Measurements from ENCODE around the gene ZDHHC17.

Gene ZDHHC17

DNA sequence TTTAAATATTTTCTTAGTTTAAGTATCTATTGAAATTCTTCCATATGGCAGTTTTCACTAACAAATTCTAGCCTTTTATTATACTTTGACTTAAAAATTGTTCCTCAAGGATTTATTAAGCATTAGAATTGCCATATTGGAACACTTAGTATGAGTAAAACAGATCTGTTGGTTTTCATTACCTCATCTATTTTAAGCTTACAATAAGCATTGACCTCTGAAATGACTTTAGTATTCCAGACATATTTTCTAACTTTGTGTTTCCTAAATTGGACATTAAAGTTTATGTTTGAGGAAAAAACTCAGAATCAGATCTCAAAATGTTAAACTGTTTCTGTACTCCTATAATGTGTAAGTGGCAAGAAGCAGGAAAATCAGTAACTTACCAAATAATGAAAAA lies 66.5 kb downstream of the ZDHHC17 start:
- no peak for DNase-seq

- DNase-seq, result no peak
Observed at GRCh38 chr12:76836633-76837032, 72.7 kb downstream of the ZDHHC17 start.

- DNase-seq, result no peak
Observed at GRCh38 chr12:76847260-76847659, 83.3 kb downstream of the ZDHHC17 start.

DNA sequence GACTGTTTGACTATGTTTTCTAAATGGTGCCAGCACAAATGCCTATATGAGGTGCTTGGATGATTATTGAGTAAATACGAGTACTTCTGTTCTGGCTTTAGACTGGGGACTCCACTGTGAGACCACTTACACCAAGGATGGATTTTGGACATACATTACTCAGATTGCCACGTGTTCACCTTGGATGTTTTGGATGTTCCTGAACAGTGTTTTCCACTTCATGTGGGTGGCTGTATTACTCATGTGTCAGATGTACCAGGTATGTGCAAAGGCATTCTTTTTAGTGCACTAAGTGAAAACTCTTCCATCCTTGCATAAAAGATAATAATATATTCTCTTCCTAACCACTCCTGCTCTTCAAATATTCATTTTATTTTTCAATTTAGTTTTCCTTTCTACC lies 84.2 kb downstream of the ZDHHC17 start:
- no peak for DNase-seq

- no peak for DNase-seq
Observed at GRCh38 chr12:76852106-76852505, 88.2 kb downstream of the ZDHHC17 start.

DNA sequence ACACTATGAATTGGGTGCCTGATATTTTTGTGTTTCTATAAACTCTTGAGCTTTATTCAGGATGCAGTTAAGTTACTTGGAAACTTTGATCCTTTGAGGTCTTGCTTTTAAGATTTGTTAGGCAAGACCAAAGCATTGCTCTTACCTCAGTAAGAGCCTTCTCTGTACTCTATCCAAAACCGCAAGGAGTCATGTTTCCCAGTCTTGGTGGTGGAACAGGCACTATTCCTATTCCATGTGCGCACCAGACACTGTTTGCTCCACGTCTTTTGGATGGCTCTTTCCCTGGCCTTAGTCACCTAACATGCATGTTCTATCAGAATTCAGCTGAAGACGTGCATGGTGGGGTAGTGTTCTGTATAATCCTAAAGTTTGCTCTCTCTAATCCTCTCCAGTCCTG lies 91.4 kb downstream of the ZDHHC17 start:
- DNase-seq, result no peak

DNA sequence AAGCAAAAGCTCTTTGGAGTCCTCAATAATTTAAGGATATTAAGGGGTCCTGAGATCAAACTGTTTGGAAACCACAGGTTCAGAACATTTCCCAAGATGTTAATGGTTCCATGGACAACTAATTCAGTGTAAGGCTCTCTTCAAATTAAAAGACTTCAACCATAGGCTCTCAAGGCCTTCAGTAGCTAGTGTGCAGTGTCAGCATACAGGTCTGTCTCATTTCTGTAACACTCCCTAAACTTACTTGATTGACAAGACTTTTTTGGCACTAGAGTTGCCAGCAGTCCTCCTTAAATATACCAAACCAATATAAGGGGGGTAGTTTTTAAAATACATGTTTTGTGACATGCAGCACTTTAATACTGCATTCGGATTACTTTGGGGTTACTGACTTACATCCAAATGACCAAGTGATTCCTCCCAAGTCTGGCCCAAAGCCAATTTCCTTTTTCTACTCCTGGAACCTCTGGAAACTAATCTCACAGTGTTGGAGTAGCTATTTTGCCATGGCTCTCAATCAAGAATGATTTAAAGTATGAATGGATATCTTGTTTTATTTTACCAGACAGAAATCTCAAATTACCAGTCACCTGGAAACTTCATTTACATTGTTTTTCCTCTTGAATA lies 92.2 kb downstream of the ZDHHC17 start:
- no peak for DNase-seq

DNA sequence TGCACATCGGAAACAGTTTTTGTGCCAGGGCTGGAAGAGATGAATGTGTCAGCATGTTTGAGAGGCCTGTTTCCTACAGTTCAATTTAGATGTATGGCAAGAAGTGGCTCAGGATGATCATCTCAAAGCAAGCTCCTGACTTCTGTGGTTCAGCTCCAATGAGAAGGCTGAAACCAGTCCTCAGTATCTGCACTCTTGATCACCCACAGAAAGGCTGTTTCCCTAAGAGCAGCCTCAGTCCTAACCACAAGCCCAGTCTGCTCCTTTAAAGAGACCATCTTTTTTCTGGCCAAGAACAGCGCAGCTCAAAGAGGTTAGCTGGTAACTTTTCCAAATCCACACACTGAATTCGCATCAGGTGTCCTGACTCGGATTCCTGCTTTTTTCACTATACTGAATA lies 95.7 kb downstream of the ZDHHC17 start:
- DNase-seq, result peak; percentile 4

DNA sequence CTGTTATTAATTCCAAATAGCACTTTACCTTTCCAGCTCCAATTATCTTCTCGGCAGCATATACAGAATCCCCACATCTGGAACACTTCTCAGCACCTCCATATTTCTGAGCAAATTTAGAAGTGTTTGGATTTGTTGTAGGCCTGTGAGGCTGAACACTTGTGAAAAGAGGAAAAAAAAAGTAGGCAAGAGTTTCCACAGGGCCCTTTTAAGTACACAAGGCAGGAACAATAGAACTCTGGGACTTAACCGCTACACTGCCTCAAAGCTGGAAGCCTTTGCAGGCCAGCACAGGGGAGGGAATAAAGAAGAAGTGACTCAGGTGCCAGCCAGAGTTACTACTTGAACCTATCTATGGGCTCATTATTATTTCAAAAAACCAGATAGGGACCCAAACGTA lies 96.3 kb downstream of the ZDHHC17 start:
- DNase-seq, result no peak

GRCh38 chr12:76863005-76863670 lies 99.2 kb downstream of the ZDHHC17 start:
- DNase-seq, result no peak

DNA sequence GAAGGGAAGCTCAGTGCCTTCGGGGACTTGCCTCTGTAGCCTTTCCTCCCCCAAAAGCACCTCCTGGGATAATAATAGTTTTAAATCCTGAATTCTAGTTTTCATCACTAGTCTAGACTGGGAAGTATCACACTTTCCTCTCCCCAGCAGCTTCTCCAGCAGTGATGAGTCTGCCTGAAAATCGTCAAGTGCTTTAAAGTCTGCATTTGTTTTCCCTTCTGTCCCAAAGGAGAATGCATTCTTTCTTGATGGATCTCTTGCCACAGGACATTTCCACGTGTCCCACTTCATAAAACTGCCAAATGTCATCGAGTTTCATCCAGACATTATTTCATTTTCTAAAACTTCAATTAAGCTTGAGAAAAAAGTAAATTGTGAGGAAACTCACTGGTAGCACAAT lies 99.9 kb downstream of the ZDHHC17 start:
- DNase-seq, result no peak

DNA sequence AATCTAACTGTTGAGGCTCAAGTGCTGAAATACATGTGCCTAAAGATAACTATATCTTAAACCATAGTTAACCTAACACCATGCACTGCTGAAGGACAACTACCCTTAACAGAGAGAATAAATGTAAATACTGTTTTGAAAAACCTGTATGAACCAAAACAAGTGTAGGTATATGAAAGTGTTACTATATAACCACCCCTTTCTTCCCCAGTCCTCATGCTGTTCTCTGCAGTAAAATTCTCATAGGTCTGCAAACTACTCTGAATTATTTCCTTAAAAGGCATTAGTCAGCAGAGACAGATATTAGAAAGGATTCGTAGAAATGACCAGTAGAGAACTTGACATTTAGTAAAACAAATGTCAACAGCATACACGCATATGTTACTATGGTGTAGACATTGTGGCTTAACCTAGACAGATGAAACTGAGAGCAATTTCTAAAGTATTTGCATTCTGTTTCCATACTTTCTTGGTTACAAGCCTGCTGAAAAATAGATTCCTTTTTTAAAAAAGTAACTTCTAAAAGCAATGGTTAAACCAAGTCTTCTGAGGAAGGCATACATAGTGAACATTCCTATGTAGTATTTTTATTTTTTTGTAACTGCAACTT lies 101.0 kb downstream of the ZDHHC17 start:
- no peak for DNase-seq

- no peak for DNase-seq
Observed at GRCh38 chr12:76866151-76866567, 102.2 kb downstream of the ZDHHC17 start.

DNA sequence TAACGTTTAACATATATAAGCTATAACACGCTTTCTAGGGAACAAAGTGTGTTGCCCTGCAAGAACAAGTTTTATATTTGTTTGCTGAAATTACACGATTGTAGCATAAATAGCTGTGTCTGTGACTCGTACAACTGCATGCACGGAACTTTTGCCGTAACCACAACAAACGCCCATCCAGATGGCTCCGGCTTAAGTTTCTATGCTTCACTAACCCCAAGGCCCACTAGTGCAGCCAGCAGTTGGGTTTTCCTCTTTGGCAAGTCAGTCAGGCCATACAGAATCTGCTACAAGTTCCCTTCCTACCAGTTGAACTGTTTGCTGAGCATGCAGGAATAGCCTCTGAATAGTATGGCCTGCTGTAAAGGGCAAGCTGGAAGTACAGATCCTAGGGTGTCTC lies 102.8 kb downstream of the ZDHHC17 start:
- no peak for DNase-seq

DNA sequence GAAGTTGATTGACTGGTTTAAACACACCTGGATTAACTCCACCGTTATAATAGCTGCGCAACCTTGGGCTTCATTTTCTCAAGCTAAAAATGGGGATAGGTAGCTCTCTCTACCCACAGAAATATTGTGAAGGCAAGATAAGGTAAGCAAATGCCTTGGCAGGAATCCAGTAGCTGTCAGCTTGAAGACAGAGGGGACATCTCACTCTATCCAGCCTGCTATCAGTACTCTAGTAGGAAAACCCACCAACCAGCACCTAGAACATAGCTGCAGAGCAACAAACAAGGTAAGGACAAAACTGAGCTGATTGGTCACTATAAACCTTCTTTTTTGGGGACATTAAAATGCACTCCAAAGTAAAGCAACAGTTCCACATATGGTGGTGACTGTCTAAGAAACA lies 107.2 kb downstream of the ZDHHC17 start:
- no peak for DNase-seq

- DNase-seq, result no peak
Observed at GRCh38 chr12:76871742-76872141, 107.8 kb downstream of the ZDHHC17 start.

GRCh38 chr12:76872415-76872814 lies 108.5 kb downstream of the ZDHHC17 start:
- no peak for DNase-seq

- DNase-seq, result no peak
Observed at GRCh38 chr12:76874027-76874426, 110.1 kb downstream of the ZDHHC17 start.

DNA sequence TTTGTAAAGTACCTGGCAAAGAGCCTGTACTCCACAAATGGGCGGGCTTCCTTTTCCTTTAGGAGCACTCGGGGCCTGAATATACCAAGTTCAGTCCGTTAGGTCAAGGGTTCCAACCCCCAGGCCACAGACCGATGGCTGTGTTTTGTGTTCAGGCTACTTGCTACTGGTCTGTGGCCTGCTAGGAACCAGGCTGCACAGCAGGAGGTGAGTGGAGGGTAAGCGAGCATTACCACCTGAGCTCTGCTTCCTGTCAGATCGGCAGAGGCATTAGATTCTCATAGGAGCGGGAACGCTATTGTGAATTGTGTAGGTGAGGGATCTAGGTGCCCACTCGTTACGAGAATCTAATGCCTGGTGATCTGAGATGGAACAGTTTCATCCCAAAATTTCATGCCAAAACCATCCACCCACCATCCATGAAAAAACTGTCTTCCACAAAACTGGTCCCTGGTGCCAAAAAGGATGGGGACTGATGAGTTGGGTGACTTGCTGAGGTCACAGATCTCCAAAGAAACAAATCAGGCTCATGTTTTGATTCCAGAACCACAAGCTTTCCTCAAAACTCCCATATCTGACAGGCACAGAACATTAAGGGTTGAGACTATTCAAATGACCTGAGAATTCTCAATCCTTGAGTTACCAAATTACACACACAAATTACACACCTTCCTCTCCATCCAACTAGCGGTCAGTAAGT lies 110.7 kb downstream of the ZDHHC17 start:
- DNase-seq, result no peak

- DNase-seq, result no peak
Observed at GRCh38 chr12:76876696-76877229, 112.8 kb downstream of the ZDHHC17 start.

GRCh38 chr12:76878099-76878898 lies 114.4 kb downstream of the ZDHHC17 start:
- DNase-seq, result peak; percentile 10

GRCh38 chr12:76878899-76879709 lies 115.2 kb downstream of the ZDHHC17 start, which contains the start of gene CSRP2:
Gene CSRP2 (minus strand): TSS chr12:76879019. CDS start chr12:76866260, 12,759 bp downstream.
- DNase-seq, result peak; percentile 72

Measured in activated CD4-positive, alpha-beta T cell treated with anti-CD3 and anti-CD28 coated beads, Interleukin-10, Interleukin-2, amounts not matched to agents 100 ng/mL and 50 ng/mL, durations not matched to agents 16 hours and 8 hours (primary cell).